ENCODE measurements around the gene ELP2. TPM values are rescaled to one million over a fixed set of nuclear protein-coding genes. Genes with fewer than 3 reads are reported as not detected.

ELP2 gene
- total and polyA plus RNA-seq, 9 of the 15 experiments (the other 6 are each of a cell fraction or from before 2014, with no cell fraction given) = 76.8 to 192 (median 140) TPM

- no peak overlapping the region for H3K9ac ChIP-seq (ENCODE audit: insufficient read depth in 1 of 2, low read depth in 2 of 2, low read length in 2 of 2)
- WGBS (ENCODE audit: insufficient coverage, low coverage, missing lambda C conversion rate) = 100% methylated on average over 1 of the region's 1 CpG
- TF ChIP-seq POLR2A (conservative IDR thresholded peaks at IDR 0.05) (no peak), ID3 (CRISPR knock-in tag; IDR thresholded peaks at IDR 0.05) (no peak), ID3 (tag; IDR thresholded peaks at IDR 0.05) (no peak), ZKSCAN1 (IDR thresholded peaks at IDR 0.05; ENCODE audit: low read depth, low read length) (peak; percentile 58; the same call in 1 of the 2 replicates)
- 0 out of 2 replicates have a peak, but pooled peaks cover 5% of the 10 kb centered on the region for H4K20me1 ChIP-seq (replicated peaks; ENCODE audit: control insufficient read depth, insufficient read depth, low read length)
- H3K4me1 ChIP-seq (replicated peaks in 1 of 2; ENCODE audit: control insufficient read depth in 2 of 2, insufficient read depth in 2 of 2, low read length in 2 of 2) = peaks cover 12 to 22% of the 10 kb centered on the region in 2 experiments; a peak in 4 of 5 replicates
- no TSS peak for BruUV-seq (replicated peaks)
- in situ Hi-C loops (cut with MboI) = no loop called here
- no peak overlapping the region for H3K27ac ChIP-seq (ENCODE audit: extremely low read depth, low read depth, low read length)
- DNase-seq (ENCODE audit: extremely low read depth in 1 of 4, low spot score in 3 of 4) (no peak), ATAC-seq (no peak), FAIRE-seq (no peak)
- no peaks in the 10 kb centered on the region for H3K9me3 ChIP-seq (replicated peaks; ENCODE audit: control insufficient read depth, insufficient read depth, low read depth, low read length)
- ChIA-PET POLR2A (interaction anchor here (0.6 to 1.4 kb wide), 5 partner anchors 21 to 100 kb away, joined by 3 to 4 read pairs (median 3); no protein-coding TSS in a partner anchor), CTCF (ENCODE audit: low intra/inter-chr PET ratio) (no interaction called here)
- H2AFZ ChIP-seq (ENCODE audit: low read depth, low read length) = no peak overlapping the region
- no peaks in the 10 kb centered on the region for H3K27me3 ChIP-seq (ENCODE audit: control insufficient read depth in 2 of 2, insufficient read depth in 2 of 2, low read length in 2 of 2)
- H3K79me2 ChIP-seq (ENCODE audit: control insufficient read depth, insufficient read depth, low read length) = peaks cover 22% of the 10 kb centered on the region
- intact Hi-C loops (cut with micrococcal nuclease) = no loop called here
- H3K4me2 ChIP-seq (ENCODE audit: insufficient read depth, low read length) = no peak overlapping the region
- H3K4me3 ChIP-seq = no peak overlapping the region
- H3K36me3 ChIP-seq (ENCODE audit: control insufficient read depth, insufficient read depth, low read length) = peaks cover 14% of the 10 kb centered on the region
- H3K9me1 ChIP-seq (ENCODE audit: control insufficient read depth, insufficient read depth, low read length) = no peaks in the 10 kb centered on the region
These were observed 62.0 kb downstream of the ELP2 start for GRCh38 chr18:36191711-36192110.

GRCh38 chr18:36194600-36195315 is 65.1 kb downstream of the ELP2 start:
- no peak for FAIRE-seq

More at GRCh38 chr18:36194600-36195315, 65.1 kb downstream of the ELP2 start:
- intact Hi-C loops (cut with micrococcal nuclease) = no loop called here
- in situ Hi-C loops (cut with MboI) = no loop called here
- DNase-seq (ENCODE audit: extremely low read depth in 1 of 4, low spot score in 3 of 4) (no peak), ATAC-seq (peak; percentile 19)
- no TSS peak for BruUV-seq (replicated peaks)
- Histone ChIP-seq H4K20me1 (replicated peaks; ENCODE audit: control insufficient read depth, insufficient read depth, low read length) (peaks cover 6% of the 10 kb centered on the region; the same call in 1 of the 2 replicates), H3K9me3 (replicated peaks; ENCODE audit: control insufficient read depth, insufficient read depth, low read depth, low read length) (no peaks in the 10 kb centered on the region), H3K79me2 (ENCODE audit: control insufficient read depth, insufficient read depth, low read length) (no peaks in the 10 kb centered on the region), H3K9ac (ENCODE audit: insufficient read depth in 1 of 2, low read depth in 2 of 2, low read length in 2 of 2) (no peak overlapping the region), H3K27ac (ENCODE audit: extremely low read depth, low read depth, low read length) (no peak overlapping the region), H3K9me1 (ENCODE audit: control insufficient read depth, insufficient read depth, low read length) (peaks cover under 1% of the 10 kb centered on the region), H3K4me3 (no peak overlapping the region), H3K4me2 (ENCODE audit: insufficient read depth, low read length) (no peak overlapping the region), H2AFZ (ENCODE audit: low read depth, low read length) (no peak overlapping the region), H3K27me3 (ENCODE audit: control insufficient read depth in 2 of 2, insufficient read depth in 2 of 2, low read length in 2 of 2) (no peaks in the 10 kb centered on the region), H3K36me3 (ENCODE audit: control insufficient read depth, insufficient read depth, low read length) (peaks cover 9% of the 10 kb centered on the region), H3K4me1 (replicated peaks in 1 of 2; ENCODE audit: control insufficient read depth in 2 of 2, insufficient read depth in 2 of 2, low read length in 2 of 2) (peaks cover 4% of the 10 kb centered on the region in 2 experiments; a peak in 4 of 5 replicates)
- TF ChIP-seq SMAD3 (CRISPR knock-in tag; conservative IDR thresholded peaks at IDR 0.05) = no peak
- CTCF ChIA-PET (ENCODE audit: low intra/inter-chr PET ratio) = no interaction called here
- 82% methylated on average over 8 of the region's 8 CpGs for WGBS (ENCODE audit: insufficient coverage, low coverage, missing lambda C conversion rate)
- POLR2A ChIA-PET = interaction anchor here (0.9 to 1.5 kb wide), 4 partner anchors 13 to 61 kb away, joined by 3 to 5 read pairs (median 4); no protein-coding TSS in a partner anchor

Measured in K562 (cell line).